Smooth muscle cell (in vitro differentiated cells): Measurements from ENCODE around the gene MAMDC4. TPM values are rescaled to one million over a fixed set of nuclear protein-coding genes. Genes with fewer than 3 reads are reported as not detected.
"Not testable (repeated sequence)": the region's sequence is repeated elsewhere in the genome, so short reads cannot be mapped to it uniquely, and the experiment has no call there.

Experiments
- DNase-seq: peaks from one replicate; lab custom pipeline; 2025; ENCODE audit not compliant: unreplicated experiment; lab: John Stamatoyannopoulos, UW
- H2AFZ ChIP-seq: fragments of 200-600 bp; sonication (generic); 2 replicates; pipeline ENCODE4 v1.6.0; 2016; ENCODE audit warnings: antibody characterized with exemption, low read depth, mild to moderate bottlenecking
- H3F3A ChIP-seq: fragments of 200-600 bp; sonication (generic); 2 replicates; pipeline ENCODE4 v1.6.0; 2017; ENCODE audit warnings: antibody characterized with exemption, low read depth
- H3K27ac ChIP-seq: fragments of 200-600 bp; sonication (generic); 2 replicates; pipeline ENCODE4 v1.5.1; 2016; ENCODE audit warnings: low read depth, mild to moderate bottlenecking
- H3K27me3 ChIP-seq: fragments of 200-600 bp; sonication (generic); 2 replicates; pipeline ENCODE4 v1.6.1; 2016; ENCODE audit warnings: low read depth, mild to moderate bottlenecking
- H3K36me3 ChIP-seq: fragments of 200-600 bp; sonication (generic); 2 replicates; pipeline ENCODE4 v1.5.1; 2016; ENCODE audit warnings: low read depth
- H3K4me1 ChIP-seq: fragments of 200-600 bp; sonication (generic); 2 replicates; pipeline ENCODE4 v1.5.1; 2016; ENCODE audit warnings: low read depth
- H3K4me2 ChIP-seq: fragments of 200-600 bp; sonication (generic); 2 replicates; pipeline ENCODE4 v1.6.0; 2016; ENCODE audit warnings: mild to moderate bottlenecking
- H3K4me3 ChIP-seq: fragments of 200-600 bp; sonication (generic); 2 replicates; pipeline ENCODE4 v1.5.1; 2016; ENCODE audit warnings: mild to moderate bottlenecking
- H3K79me2 ChIP-seq: fragments of 200-600 bp; sonication (generic); 2 replicates; pipeline ENCODE4 v1.6.0; 2016; ENCODE audit warnings: low read depth, mild to moderate bottlenecking
- H3K9ac ChIP-seq: fragments of 200-600 bp; sonication (generic); 2 replicates; pipeline ENCODE4 v1.6.0; 2016; ENCODE audit warnings: low read depth
- H3K9me3 ChIP-seq: fragments of 200-600 bp; sonication (generic); replicated peaks from 2 replicates; pipeline ENCODE4 v1.5.1; 2016; ENCODE audit warnings: low read depth
- H4K20me1 ChIP-seq: fragments of 200-600 bp; sonication (generic); 2 replicates; pipeline ENCODE4 v1.6.0; 2016; ENCODE audit warnings: low read depth
- CTCF ChIP-seq: fragments of 200-600 bp; sonication (generic); IDR thresholded peaks from 2 replicates; pipeline ENCODE4 v1.5.1; 2017; ENCODE audit warnings: borderline replicate concordance, mild to moderate bottlenecking, antibody characterized with exemption; ENCODE audit not compliant: insufficient read depth, poor library complexity, severe bottlenecking
- WGBS: methylation state at CpG from one replicate; pipeline ENCODE4 v1.1.7; 2016; ENCODE audit warnings: low lambda C conversion rate; 5-methylcytosine and 5-hydroxymethylcytosine counted together
- polyA plus RNA-seq: library from polyadenylated mRNA; unstranded; fragments of >200 nt; fragmentation: Nextera tagmentation; extraction: Ambion mirVana; gene quantifications from 2 replicates; pipeline ENCODE4 v1.2.1, GENCODE V29; 2016
- total RNA-seq: library from RNA; depleted of rRNA; stranded (reverse); fragments of >200 nt; gene quantifications from 2 replicates; pipeline ENCODE4 v1.2.3, GENCODE V29; 2014

MAMDC4 gene
- total and polyA plus RNA-seq, 2 experiments from 2014 or later, result 3.8 to 7.5 TPM

DNA sequence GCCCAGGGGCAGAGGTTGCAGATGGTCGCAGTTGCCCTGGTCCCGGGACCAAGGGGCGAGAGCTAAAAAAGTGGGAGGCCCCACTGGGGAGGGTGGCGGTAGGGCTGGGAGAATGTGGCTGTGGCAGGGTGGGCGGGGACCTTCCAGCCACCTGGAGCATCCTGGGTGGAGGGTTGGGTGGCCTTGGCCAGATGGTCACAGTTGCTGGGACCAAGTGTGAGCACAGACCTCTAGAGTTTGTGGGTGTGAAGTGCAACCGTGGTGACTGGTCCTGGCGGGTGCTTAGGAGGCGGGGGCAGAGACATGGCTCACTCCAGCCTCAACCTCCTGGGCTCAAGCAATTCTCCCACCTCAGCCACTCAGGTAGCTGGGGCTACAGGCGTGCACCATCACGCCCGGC is 28.5 kb downstream of the MAMDC4 start:
- H3F3A ChIP-seq, result no peaks in the 10 kb centered on the region
- H3K4me1 ChIP-seq, result no peaks in the 10 kb centered on the region
- WGBS, result 87% methylated on average over 10 of the region's 11 CpGs
- no peaks in the 10 kb centered on the region for H4K20me1 ChIP-seq
- H3K27me3 ChIP-seq, result no peaks in the 10 kb centered on the region
- no peak for TF ChIP-seq CTCF
- H3K36me3 ChIP-seq, result no peaks in the 10 kb centered on the region
- no peak overlapping the region for H3K4me3 ChIP-seq
- no peaks in the 10 kb centered on the region for H3K79me2 ChIP-seq
- H3K9ac ChIP-seq, result no peak overlapping the region
- DNase-seq, result no peak
- no peaks in the 10 kb centered on the region for H3K9me3 ChIP-seq
- H3K4me2 ChIP-seq, result no peak overlapping the region
- no peak overlapping the region for H2AFZ ChIP-seq
- no peak overlapping the region for H3K27ac ChIP-seq

- H3K79me2 ChIP-seq, result peaks cover 2% of the 10 kb centered on the region
- H3K9me3 ChIP-seq, result no peaks in the 10 kb centered on the region
- no peak overlapping the region for H3K4me3 ChIP-seq
- no peaks in the 10 kb centered on the region for H3F3A ChIP-seq
- peak overlapping the region; percentile 64 for H3K4me2 ChIP-seq
- H3K27me3 ChIP-seq, result no peaks in the 10 kb centered on the region
- TF ChIP-seq CTCF, result no peak
- 33% methylated on average over 9 of the region's 9 CpGs for WGBS
- peak overlapping the region; percentile 62 for H3K27ac ChIP-seq
- no peak overlapping the region for H2AFZ ChIP-seq
- H3K36me3 ChIP-seq, result no peaks in the 10 kb centered on the region
- no peak overlapping the region for H3K9ac ChIP-seq
- H3K4me1 ChIP-seq, result no peaks in the 10 kb centered on the region
- no peak for DNase-seq
- H4K20me1 ChIP-seq, result no peaks in the 10 kb centered on the region
Observed at GRCh38 chr9:136881691-136882108, 29.6 kb downstream of the MAMDC4 start.

- 63% methylated on average over 19 of the region's 19 CpGs for WGBS
- Histone ChIP-seq H3K9ac (no peak overlapping the region), H3K27ac (peak overlapping the region; percentile 62), H4K20me1 (peaks cover 5% of the 10 kb centered on the region), H3K36me3 (no peaks in the 10 kb centered on the region), H3K4me2 (peak overlapping the region; percentile 64), H3K9me3 (no peaks in the 10 kb centered on the region), H3F3A (no peaks in the 10 kb centered on the region), H3K4me1 (peaks cover 4% of the 10 kb centered on the region), H2AFZ (no peak overlapping the region), H3K27me3 (no peaks in the 10 kb centered on the region), H3K79me2 (peaks cover 8% of the 10 kb centered on the region), H3K4me3 (no peak overlapping the region)
- peak; percentile 53 for DNase-seq
- TF ChIP-seq CTCF, result no peak
Observed at GRCh38 chr9:136882109-136882946, 30.2 kb downstream of the MAMDC4 start.

DNA sequence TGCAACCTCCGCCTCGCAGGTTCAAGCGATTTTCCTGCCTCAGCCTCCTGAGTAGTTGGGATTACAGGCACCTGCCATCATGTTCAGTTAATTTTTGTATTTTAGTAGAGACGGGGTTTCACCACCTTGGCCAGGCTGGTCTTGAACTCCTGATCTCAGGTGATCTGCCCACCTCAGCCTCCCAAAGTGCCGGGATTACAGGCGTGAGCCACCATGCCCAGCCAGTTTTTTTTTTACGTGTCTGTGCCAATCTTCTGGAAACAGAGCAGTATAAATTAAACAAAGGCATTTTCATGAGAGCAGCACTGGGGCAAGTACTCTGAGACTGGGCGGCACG is 30.8 kb downstream of the MAMDC4 start:
- not testable (repeated sequence) for DNase-seq, H3K9me3 ChIP-seq, H4K20me1 ChIP-seq, H3K4me1 ChIP-seq, H3K36me3 ChIP-seq, H3K27me3 ChIP-seq, H3K4me3 ChIP-seq, H3K9ac ChIP-seq, H2AFZ ChIP-seq, H3F3A ChIP-seq
- Histone ChIP-seq H3K27ac (peak overlapping the region; percentile 62), H3K4me2 (peak overlapping the region; percentile 64), H3K79me2 (peaks cover 14% of the 10 kb centered on the region)
- 94% methylated on average over 9 of the region's 9 CpGs for WGBS

GRCh38 chr9:136883670-136884069 is 31.5 kb downstream of the MAMDC4 start:
- H3K9ac ChIP-seq, H3K4me3 ChIP-seq, DNase-seq, H3K4me2 ChIP-seq, H3K27ac ChIP-seq, H4K20me1 ChIP-seq, H3K36me3 ChIP-seq, H3K4me1 ChIP-seq, H2AFZ ChIP-seq, H3K9me3 ChIP-seq, H3K27me3 ChIP-seq, H3F3A ChIP-seq: not testable (repeated sequence)
- H3K79me2 ChIP-seq, result peaks cover 21% of the 10 kb centered on the region
- WGBS, result 96% methylated on average over 10 of the region's 10 CpGs
